HG03432 (cell line): ENCODE results near the gene INPP5E.

Source experiments
- ATAC-seq: cut with Tn5 transposase; IDR thresholded peaks from one replicate; pipeline ENCODE4 v1.9.1; 2021; ENCODE audit warnings: mild to moderate bottlenecking, moderate library complexity; ENCODE audit not compliant: unreplicated experiment

INPP5E gene

DNA sequence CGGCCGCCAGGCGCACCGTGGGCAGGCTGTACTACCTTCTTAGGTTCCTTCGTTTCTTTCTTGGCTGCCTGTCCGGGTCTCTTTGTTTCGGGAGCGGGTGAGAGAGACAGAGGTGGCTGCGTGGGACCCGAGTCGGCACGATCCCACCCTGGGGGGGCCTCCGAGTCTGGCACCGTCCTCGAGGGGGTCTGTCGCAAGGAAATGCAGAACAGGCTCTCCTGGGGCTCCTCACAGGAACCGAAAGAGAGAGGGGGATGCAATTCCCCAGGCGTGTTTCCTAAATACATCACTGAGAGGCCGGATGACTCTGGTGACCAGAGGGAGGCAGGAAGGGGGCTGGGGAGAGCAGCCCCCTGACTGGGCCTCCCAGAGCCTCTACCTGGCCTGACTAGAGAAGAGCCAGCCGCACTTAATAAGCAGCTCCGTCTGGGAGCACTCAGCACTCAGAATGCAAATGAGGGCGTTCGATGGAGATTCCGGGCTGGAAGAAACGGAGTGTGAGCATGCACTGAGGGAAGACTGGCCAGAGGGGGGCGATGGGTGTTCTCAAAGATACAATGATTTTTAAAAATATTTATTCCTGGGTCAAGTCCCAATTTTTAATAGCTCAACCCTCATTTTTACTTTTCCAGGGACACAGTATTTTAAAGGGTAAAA is 11.7 kb upstream of the INPP5E start:
- ATAC-seq: no peak

- ATAC-seq: no peak
Measured at GRCh38 chr9:136448655-136449054, 9.0 kb upstream of the INPP5E start.

DNA sequence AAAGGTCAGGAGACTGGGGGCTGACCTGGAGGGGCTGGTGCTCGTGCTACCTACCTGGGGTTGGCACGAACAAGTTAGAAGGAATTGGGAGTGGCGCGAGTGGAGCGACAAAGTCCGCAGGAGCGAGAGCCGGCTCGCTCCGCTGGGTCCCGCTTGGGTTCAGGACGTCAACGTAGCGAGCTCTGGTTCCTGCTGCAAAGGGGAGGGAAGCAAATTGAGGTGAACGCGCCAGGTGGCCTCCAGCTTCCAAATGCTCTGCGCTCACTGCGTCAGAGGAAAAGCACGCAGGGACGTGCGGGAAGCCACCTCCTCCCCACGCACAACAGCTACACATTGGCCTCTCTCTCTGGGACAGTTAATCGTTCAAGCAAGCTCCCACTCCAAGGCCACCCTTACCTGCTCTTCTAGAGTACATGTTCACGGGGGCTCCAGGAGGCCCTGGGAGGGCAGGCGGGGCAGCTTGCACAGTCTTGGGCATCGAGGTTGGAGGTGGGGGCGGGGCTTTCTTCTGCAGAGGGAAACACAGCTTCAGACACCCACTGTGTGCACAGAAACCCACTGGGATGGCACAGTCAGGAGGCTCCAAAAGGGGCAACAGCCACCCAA is 7.6 kb upstream of the INPP5E start:
- no peak for ATAC-seq

GRCh38 chr9:136445799-136446198 is 6.2 kb upstream of the INPP5E start:
- no peak for ATAC-seq

DNA sequence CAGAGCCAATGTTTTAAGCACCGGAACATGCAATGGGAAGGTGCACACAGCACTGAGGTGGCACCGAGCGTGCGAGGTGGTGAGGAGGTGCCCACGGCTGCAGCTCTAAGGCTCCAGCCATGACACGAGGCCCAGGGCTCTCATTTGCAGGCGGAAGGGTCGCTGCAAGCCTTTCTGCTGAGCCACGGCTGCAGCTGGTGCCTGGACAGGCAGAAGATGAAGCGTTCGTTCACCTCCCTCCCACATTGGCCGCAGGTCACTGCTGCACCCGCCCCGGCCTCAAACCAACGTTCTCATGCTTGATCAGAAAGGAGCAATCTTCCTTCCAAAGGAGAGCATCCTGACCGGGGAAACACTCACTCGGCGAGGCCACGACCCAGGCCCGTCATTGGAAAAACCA is 4.5 kb upstream of the INPP5E start:
- ATAC-seq: no peak

DNA sequence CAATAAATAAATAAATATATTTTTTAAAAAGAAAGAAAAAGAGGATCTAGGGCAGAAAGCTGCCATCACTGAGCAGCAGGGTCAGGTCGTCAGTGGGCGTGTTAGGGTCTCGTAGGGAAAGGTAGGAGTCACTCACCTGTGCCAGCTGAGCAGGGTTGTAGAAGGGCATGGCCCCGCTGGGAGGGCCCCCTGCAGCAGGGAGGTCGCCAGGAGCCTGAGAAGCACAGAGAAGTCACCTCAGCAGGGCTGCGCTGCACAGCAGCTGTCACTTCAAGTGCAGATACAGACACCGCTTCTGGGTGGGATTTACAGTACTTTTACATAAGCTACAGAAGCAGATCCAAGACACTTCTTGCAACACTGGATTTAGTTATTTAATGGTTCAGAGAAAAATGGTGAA is 4.0 kb upstream of the INPP5E start:
- ATAC-seq: no peak

DNA sequence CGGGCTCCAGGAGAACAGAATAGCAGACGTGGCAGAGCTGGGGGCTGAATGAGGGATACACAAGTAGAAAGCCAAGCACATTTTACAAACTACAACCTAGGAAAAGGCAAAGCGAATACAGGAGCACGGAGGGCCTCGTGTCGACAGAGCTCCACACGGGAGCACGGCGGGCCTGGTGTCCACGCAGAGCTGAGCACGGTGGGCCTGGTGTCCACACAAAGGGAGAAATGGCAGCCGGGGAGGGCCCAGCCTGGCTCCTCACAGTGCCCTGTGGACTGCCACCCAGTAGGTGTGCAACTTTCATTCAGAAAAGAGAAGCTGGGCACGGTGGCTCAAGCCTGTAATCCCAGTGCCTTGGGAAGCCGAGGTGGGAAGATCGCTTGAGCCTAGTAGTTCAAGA is 3.4 kb upstream of the INPP5E start:
- ATAC-seq: no peak

- no peak for ATAC-seq
Measured at GRCh38 chr9:136442265-136442664, 2.6 kb upstream of the INPP5E start.

GRCh38 chr9:136441681-136442245 is 2.1 kb upstream of the INPP5E start:
- no peak for ATAC-seq

DNA sequence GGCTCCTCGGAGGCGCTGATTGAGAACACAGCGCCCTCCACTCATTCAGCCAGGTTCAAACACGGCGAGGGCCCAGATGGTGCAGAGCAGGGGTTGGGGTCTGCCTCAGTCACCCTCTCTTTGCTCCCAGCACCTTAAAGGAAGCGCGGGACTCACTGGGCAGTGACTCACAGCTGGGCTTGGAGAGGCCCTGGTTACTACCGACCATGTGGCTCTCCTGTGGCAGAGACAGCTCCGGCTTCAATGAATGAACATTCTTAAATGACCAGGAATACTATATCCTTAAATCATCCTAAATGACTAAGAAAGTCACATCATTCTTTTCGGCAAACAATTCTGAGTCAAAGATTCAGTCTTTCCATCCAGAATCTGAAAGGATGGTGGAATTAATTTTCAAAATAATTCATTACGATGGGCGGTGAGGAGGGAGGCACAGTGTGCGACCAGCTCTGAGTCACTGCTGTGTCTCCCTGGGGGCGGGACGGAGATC is 1.6 kb upstream of the INPP5E start:
- no peak for ATAC-seq

DNA sequence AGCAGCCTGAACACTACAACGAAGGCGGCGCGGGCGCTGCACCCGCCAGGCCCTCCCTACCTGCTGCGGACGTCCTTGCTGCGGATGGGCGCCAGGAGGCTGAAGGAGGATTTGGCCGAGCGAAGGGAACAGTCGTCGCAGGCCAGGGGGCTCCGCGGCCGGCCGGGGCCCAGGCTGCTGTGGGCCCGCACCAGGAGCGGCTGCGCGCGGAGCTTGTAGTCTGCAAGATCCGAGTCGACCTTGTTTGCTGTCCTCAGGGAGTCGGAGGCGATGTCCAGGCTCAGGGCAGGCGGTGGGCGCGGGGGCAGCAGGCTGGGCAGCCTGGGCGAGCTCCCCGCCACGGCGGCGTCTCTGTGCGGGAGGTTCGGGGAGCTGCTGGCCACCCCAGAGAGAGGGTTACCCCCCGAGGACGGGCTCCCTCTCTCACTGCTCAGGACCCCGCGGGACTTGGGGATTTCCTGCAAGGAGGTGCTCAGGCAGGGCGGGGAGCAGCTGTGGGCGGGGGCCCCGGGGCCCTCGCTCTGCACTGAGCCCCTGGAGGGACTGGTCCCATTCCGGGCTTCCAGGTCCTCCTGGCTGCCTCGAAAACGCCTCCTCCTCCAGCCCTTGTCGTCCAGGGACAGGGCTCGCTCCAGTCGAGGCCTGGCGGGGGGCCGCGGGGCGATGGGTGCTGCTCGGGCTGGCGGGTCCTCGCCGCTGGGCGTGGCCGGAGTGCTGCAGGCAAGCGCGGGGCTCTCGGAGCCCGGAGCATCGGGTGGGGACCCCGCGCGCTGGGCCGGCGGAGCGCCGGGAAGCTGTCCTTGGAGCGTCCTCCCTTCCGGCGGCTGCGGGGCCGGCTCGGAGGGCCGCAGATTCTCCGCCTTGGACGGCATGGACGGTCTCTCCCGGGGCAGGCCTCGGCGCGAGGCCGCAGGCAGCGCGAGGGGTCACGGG is 831 bp downstream of the INPP5E start:
- ATAC-seq: peak; percentile 56

GRCh38 chr9:136437839-136438547 is 1.7 kb downstream of the INPP5E start:
- ATAC-seq: no peak

- ATAC-seq: no peak
Measured at GRCh38 chr9:136437430-136437829, 2.2 kb downstream of the INPP5E start.

- ATAC-seq: no peak
Measured at GRCh38 chr9:136436055-136436634, 3.5 kb downstream of the INPP5E start.

DNA sequence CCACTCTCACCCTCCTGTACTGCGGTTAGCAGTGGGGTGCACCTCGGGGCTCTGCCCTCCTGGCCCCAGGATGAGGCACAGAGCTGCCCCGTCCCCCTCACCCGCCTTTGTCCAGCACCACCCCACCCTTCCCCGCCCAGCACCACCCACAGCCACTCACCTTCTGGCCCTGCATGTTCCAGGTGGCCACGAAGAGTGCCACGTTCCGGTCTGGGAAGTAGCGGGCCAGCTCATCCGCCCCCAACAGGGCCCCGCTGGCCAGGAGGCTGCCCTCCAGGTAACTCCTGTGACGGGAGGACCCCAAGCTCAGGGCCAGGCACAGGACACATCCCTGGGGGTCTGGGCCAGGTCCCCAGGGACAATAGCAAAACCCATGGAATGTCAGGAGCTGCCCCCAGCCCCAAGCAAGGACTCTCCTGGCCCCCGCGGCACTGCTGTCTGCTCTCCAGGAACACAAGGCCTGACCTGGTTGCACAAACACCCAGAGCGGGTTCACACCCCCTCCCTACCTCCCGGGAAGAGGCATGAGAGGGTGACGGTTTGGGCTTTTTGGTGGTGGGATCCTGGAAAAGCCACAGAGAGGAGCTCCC is 5.0 kb downstream of the INPP5E start:
- no peak for ATAC-seq

DNA sequence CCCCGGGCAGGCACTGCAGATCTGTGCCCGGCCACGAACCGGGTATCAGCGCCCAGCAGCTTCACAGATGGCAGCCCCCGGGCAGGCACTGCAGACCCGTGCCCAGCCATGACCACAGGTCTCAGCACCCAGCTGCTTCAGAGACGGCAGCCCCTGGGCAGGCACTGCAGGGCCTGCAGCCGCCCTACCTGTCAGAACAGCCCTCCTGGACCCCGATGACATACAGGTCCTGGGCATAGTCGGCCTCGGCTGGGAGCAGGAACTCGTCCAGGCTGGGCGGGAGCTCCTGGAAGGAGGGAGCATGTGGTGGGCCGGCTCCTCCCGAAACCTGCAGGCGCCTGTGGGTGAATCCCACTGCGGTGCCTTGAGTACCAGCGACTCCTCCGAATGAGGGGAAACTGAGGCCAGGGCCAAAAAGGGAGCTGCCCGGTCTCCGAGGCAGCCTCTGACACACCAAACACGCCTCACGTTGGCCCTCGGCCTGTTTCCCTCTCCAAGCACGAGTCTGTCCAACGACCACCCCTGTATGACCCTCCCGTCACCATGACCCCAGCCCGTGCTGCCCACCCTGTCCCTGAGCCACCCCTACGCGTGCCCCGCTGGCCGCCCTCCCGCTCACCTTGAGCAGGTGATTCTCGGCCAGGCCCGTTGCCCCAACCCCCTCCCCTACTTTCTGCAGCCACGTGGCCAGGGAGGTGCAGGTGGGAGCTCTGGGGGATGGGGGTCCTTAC is 5.6 kb downstream of the INPP5E start:
- ATAC-seq: no peak

DNA sequence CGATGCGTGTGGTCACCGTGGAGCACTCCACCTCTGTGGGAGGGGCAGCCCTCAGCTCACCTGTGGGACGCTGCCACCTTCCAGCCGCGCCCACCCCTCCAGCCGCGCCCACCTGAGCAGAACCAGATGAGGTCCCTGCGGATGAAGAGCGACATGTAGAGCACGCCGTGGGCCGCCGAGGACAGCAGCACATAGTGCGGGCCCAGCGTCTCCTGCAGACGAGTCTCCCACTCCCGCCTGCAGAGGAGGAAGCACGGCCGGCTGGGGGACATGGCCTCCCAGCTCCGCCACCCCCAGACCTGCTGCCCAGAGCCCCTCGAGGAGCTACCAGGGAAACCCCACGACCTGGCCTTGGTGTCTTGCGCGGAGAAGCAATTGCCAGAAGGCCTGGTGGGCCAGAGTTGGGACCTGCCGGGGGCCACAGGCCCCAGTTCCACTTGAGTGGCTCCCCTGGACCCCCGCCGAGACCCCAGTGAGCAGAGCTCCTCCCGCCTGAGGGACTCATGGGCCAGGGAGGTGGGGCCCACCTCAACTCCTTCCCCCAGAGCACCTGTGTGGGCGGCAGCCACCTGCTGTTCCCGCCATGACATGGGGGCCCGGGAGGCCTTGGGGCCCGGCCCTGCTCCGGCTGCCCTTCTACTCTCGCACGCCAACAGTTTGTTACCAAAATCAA is 6.5 kb downstream of the INPP5E start:
- no peak for ATAC-seq

DNA sequence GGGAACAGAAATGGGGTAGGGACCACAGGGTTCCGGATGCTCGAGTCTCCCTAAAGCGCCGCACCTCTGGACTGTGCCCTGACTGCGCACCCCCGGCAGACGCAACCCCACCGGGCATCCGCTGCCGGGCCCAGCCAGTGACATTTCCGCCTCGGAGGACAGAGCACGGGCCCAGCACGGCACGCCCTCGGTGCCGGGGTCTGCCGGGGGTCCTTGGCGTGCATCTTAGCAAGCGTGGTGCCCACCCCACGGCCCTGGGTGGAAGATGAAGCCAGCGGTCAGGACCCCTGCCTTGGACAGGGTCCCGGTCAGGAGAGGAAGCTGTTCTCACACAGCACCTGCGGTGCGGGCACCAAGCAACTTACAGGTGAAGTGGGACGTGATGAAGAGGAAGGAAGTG is 7.1 kb downstream of the INPP5E start:
- no peak for ATAC-seq
